OCI-LY3 (cell line): ENCODE results near the gene EXOSC7.

Experiments
- CTCF ChIP-seq: fragments of 200-600, 300-600 bp; sonication (generic); IDR thresholded peaks from 2 replicates; pipeline ENCODE4 v1.5.1; 2014; ENCODE audit warnings: antibody characterized with exemption, low read length, low read depth
- EZH2phosphoT487 ChIP-seq: fragments of 200-600 bp; shearing (Covaris generic); IDR thresholded peaks from 2 replicates; pipeline ENCODE4 v1.6.1; 2018; ENCODE audit warnings: antibody characterized with exemption, mixed run types, low read depth

DNA sequence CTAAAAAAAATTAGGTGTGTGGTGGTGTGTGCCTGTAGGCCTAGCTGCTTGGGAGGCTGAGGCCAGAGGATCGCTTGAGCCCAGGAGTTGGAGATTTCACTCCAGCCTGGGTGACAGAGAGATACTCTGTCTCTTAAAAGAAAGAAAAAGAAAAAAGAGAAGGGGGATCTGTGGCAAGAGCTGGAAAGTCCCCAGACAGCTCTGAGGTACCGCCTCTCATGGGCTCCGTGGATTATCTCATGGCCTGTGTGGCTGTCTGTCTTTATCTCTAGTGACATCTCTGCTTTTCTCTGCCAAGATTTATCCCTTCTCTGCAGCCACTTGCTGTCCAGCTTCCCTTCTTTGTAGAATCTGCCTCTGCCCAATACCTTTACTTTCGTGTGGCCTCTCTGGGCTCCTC is 5.7 kb downstream of the EXOSC7 start:
- TF ChIP-seq CTCF = no peak
- TF ChIP-seq EZH2phosphoT487 = no peak
